Bronchial epithelial cell (primary cell): ENCODE data around the gene GPR32. TPM values are rescaled to one million over a fixed set of nuclear protein-coding genes. Genes with fewer than 3 reads are reported as not detected.

Experiments used
- DNase-seq: peaks from one replicate; pipeline ENCODE4 v3.0.0-alpha.2; 2010; ENCODE audit warnings: low read depth
- FAIRE-seq: peaks from 2 replicates; lab custom pipeline; 2011; peaks lifted over from hg19 to GRCh38; lab: Jason Lieb, UNC
- H3K27me3 ChIP-seq: 2 replicates; pipeline ENCODE4 v1.5.1; 2011; ENCODE audit warnings: low read length; ENCODE audit not compliant: control insufficient read depth, insufficient read depth
- H3K36me3 ChIP-seq: 2 replicates; pipeline ENCODE4 v1.5.1; 2011; ENCODE audit warnings: low read length; ENCODE audit not compliant: control insufficient read depth, insufficient read depth
- H3K4me3 ChIP-seq: 2 replicates; pipeline ENCODE4 v1.5.1; 2011; ENCODE audit warnings: mild to moderate bottlenecking, low read depth, low read length, control low read depth
- total RNA-seq: library from RNA; depleted of rRNA; stranded (reverse); fragments of >200 nt; gene quantifications from 2 replicates; pipeline ENCODE4 v1.2.1, GENCODE V29; 2014
- TF ChIP-seq, protein P1 (sequence below): IDR thresholded peaks from 2 replicates; pipeline ENCODE4 v1.5.1; 2011; ENCODE audit warnings: mild to moderate bottlenecking, moderate library complexity, low read length, control low read depth, inconsistent platforms; ENCODE audit not compliant: insufficient read depth, severe bottlenecking

Gene GPR32
- total RNA-seq, 1 donor from 2014 or later: not detected

DNA sequence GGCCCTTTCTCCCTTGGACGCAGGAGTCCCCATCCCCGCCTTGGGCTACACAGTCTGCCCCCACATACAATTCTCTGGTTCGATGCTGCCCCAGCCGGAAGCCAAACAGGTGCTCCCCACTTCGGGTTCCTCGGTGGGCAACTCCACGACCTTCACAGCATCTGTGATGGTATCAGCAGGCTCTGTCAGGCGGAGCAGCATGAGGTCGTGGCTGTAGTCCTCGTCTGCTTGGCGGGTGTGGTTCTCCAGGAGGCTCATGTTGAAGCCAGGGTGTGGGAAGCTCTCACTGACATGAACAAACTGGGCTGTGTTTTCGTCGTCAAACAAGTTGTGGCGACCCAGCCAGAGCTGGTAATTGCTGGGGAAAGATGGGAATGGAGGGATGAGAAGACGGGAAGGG lies 49.8 kb downstream of the GPR32 start:
- no peak overlapping the region for H3K4me3 ChIP-seq
- H3K27me3 ChIP-seq: peaks cover 9% of the 10 kb centered on the region

DNA sequence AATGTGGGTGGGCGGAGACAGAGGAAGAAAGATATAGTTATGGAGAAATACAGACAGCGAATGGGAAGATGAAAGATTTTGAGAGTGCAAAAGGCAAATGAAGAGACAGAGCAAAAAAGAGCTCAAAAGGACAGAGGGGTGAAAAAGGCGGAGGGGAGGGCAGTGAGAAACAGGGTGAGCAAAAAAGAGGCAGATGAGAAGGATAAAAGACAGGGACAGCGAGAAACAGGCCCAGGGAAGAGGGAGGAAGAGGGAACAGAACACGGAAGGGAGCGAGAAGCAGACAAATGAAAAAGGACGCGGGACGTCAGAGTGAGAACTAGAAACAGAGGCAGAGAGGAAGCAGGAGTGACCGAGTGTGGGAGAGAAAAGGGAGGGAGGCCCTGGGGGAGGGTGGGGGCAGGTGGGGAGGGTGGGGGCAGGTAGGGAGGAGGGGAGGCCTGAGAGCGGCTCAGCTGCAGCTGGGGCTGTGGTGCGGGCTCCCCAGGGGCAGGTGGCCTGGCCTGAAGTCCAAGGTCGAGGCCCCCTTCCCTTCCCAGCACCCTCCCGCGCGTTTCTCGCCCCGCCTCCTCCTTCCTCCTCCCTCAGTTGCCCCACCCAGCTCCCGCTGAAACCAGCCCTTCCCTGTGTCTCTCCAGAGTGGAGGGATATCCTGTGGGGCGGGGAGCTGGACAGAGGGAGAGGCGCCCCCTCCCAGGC lies 50.4 kb downstream of the GPR32 start:
- FAIRE-seq: no peak
- TF ChIP-seq, protein P1, sequence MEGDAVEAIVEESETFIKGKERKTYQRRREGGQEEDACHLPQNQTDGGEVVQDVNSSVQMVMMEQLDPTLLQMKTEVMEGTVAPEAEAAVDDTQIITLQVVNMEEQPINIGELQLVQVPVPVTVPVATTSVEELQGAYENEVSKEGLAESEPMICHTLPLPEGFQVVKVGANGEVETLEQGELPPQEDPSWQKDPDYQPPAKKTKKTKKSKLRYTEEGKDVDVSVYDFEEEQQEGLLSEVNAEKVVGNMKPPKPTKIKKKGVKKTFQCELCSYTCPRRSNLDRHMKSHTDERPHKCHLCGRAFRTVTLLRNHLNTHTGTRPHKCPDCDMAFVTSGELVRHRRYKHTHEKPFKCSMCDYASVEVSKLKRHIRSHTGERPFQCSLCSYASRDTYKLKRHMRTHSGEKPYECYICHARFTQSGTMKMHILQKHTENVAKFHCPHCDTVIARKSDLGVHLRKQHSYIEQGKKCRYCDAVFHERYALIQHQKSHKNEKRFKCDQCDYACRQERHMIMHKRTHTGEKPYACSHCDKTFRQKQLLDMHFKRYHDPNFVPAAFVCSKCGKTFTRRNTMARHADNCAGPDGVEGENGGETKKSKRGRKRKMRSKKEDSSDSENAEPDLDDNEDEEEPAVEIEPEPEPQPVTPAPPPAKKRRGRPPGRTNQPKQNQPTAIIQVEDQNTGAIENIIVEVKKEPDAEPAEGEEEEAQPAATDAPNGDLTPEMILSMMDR: no peak
- Histone ChIP-seq H3K36me3 (no peaks in the 10 kb centered on the region), H3K4me3 (no peak overlapping the region), H3K27me3 (peaks cover 9% of the 10 kb centered on the region)
- no peak for DNase-seq

More for the DNA sequence above, 49.8 kb downstream of the GPR32 start:
- no peak for FAIRE-seq
- no peaks in the 10 kb centered on the region for H3K36me3 ChIP-seq
- TF ChIP-seq, protein P1: no peak
- DNase-seq: no peak

DNA sequence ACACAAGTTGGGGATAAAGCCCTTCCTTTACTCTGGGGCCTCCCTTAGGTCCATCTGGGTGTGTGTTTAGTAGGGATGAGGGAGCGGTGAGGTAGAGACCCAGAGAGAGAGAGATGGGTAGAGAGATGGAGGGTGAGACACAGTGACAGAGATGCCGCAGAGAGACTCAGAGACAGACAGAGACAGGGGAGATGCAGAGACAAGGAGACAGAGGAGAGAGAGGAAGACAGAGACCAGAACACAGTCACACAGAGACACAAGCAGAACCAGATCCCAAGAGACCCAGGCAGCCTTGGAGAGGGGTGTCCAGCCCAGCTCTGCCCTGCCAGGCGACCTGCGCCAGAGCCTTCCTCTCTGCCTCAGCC lies 51.0 kb downstream of the GPR32 start:
- peaks cover 9% of the 10 kb centered on the region for H3K27me3 ChIP-seq
- H3K4me3 ChIP-seq: no peak overlapping the region
- H3K36me3 ChIP-seq: no peaks in the 10 kb centered on the region
- FAIRE-seq: no peak
- DNase-seq: no peak
- TF ChIP-seq, protein P1: no peak

Other genes with a start within 250 kb of the GPR32 start
- gene LRRC4B, start 202.0 kb upstream of the GPR32 start, total RNA-seq: not detected in 2 replicates
- not detected in 2 replicates for gene SYT3, start 130.6 kb upstream of the GPR32 start, total RNA-seq
- not detected in 2 replicates for gene C19orf81, start 121.0 kb upstream of the GPR32 start, total RNA-seq
- gene SHANK1, start 50.7 kb upstream of the GPR32 start, total RNA-seq: under 0.01 TPM in 1 of 2 replicates, not detected in the other
- gene CLEC11A, start 47.1 kb upstream of the GPR32 start, total RNA-seq: 0.26 TPM in 2 replicates
- gene ACP4, start 20.0 kb downstream of the GPR32 start, total RNA-seq: not detected in 2 replicates
- not detected in 2 replicates for gene KLK1, start 53.3 kb downstream of the GPR32 start, total RNA-seq
- not detected in 2 replicates for gene KLK15, start 63.1 kb downstream of the GPR32 start, total RNA-seq
- gene KLK3, start 84.5 kb downstream of the GPR32 start, total RNA-seq: not detected in 2 replicates
- 0.53 TPM in 1 of 2 replicates, not detected in the other for gene KLK2, start 103.0 kb downstream of the GPR32 start, total RNA-seq
- gene KLK4, start 140.9 kb downstream of the GPR32 start, total RNA-seq: not detected in 2 replicates
- gene KLK5, start 182.6 kb downstream of the GPR32 start, total RNA-seq: 3.4 and 12.0 TPM in 2 replicates
- gene KLK6, start 199.1 kb downstream of the GPR32 start, total RNA-seq: 0.26 TPM in 2 replicates
- 3.9 and 20.0 TPM in 2 replicates for gene KLK7, start 213.5 kb downstream of the GPR32 start, total RNA-seq
- 7.6 and 91.1 TPM in 2 replicates for gene KLK8, start 231.1 kb downstream of the GPR32 start, total RNA-seq
- 6.6 and 28.0 TPM in 2 replicates for gene KLK10, start 249.2 kb downstream of the GPR32 start, total RNA-seq